Stomach (tissue), 19 donors: Measurements from ENCODE around the gene ARRB1. TPM values are rescaled to one million over a fixed set of nuclear protein-coding genes. Genes with fewer than 3 reads are reported as not detected.

Experiments used
- DNase-seq, 2 donors: peaks; one replicate each; pipeline versions ENCODE4 v3.0.0 to v3.0.0-alpha.2; 2013 to 2019
- H3K27ac ChIP-seq, 5 donors: fragments of 200-600 bp in 4 of 5; sonication (generic) in 4 of 5; one replicate each; pipeline ENCODE4 v1.5.1; 2013 to 2019; ENCODE audit warnings: mild to moderate bottlenecking in 1 of 5, moderate library complexity in 1 of 5
- H3K27me3 ChIP-seq, 3 donors: fragments of 200-600 bp; sonication (generic); one replicate each; pipeline ENCODE4 v1.5.1; 2017 to 2019; ENCODE audit warnings: mixed run types in 1 of 3
- H3K36me3 ChIP-seq, 4 donors: fragments of 200-600 bp; sonication (generic); 1 replicate in 3 of 4; 2 replicates in 1 of 4; pipeline ENCODE4 v1.5.1; 2016 to 2019
- H3K4me1 ChIP-seq, 4 donors: fragments of 200-600 bp; sonication (generic); one replicate each; pipeline ENCODE4 v1.5.1; 2016 to 2019
- H3K4me3 ChIP-seq, 4 donors: fragments of 200-600 bp; sonication (generic) in 3 of 4; one replicate each; pipeline ENCODE4 v1.5.1; 2016 to 2019; ENCODE audit warnings: mild to moderate bottlenecking in 1 of 4
- H3K9me3 ChIP-seq, 4 donors: fragments of 200-600 bp; sonication (generic); one replicate each; pipeline ENCODE4 v1.5.1; 2016 to 2019
- EP300 ChIP-seq: sonication (generic); formaldehyde crosslinking; IDR thresholded peaks from one replicate; pipeline ENCODE4 v1.6.1; 2017; ENCODE audit warnings: antibody characterized with exemption
- POLR2A ChIP-seq, 4 donors: fragments of 450-650 bp; IDR thresholded peaks; one replicate each; pipeline ENCODE4 v1.6.1; 2016; ENCODE audit warnings: antibody characterized with exemption in 4 of 4, control low read depth in 2 of 4, mild to moderate bottlenecking in 1 of 4, moderate library complexity in 1 of 4
- POLR2AphosphoS5 ChIP-seq, 3 donors: sonication (generic); formaldehyde crosslinking; IDR thresholded peaks; one replicate each; pipeline ENCODE4 v1.6.1; 2016; ENCODE audit warnings: antibody characterized with exemption in 3 of 3
- WGBS, 5 donors: extraction: QIAGEN DNeasy Blood & Tissue Kit in 3 of 5; methylation state at CpG; one replicate each; pipeline versions ENCODE4 v1.1.5 to v1.1.7; 2013 to 2018; 5-methylcytosine and 5-hydroxymethylcytosine counted together
- intact Hi-C: fragments of 100-400 bp; cut with DNase I; formaldehyde crosslinking; loops from one replicate; pipeline ENCODE4 v1.15.1; 2023; ENCODE audit warnings: low total_unique reads
- long read RNA-seq, 10 donors: transcript quantifications; one replicate each; lab custom pipeline, GENCODE V29; 2026
- polyA plus RNA-seq, 3 donors: library from polyadenylated mRNA; stranded (reverse); fragments of 200-250 nt; gene quantifications; one replicate each; pipeline ENCODE4 v1.2.3, GENCODE V29; 2013
- total RNA-seq, 5 donors: library from RNA; depleted of rRNA; stranded (reverse); fragments of >200 nt; gene quantifications; one replicate each; pipeline versions ENCODE4 v1.1.0 to v1.2.3, GENCODE V29; 2014 to 2016
- TF ChIP-seq, protein P1 (sequence below), 7 experiments: fragments of 450-650 bp in 4 of 7; fragments of 200-600 bp in 3 of 7; sonication (generic) in 3 of 7; IDR thresholded peaks; one replicate each; pipeline ENCODE4 v1.5.1; 2016 to 2019; ENCODE audit warnings: antibody characterized with exemption in 7 of 7, control low read depth in 2 of 7, mild to moderate bottlenecking in 1 of 7
- donor health status: healthy with polysubstance abuse.
- donor health status: Bipolar disorder and iron deficiency.
- donor health status: healthy.

The ARRB1 gene
- total RNA-seq, result 100 to 1,000 TPM in 1 of 5 donors, 10 to 100 TPM in 4; 44.3 to 151 (median 76.5) TPM
- 10 to 100 TPM; 18.0 to 41.2 (median 33.2) TPM for polyA plus RNA-seq
- long read RNA-seq, donor 1, partial matches to known transcripts, result 1,568 of 1,654 reads
- long read RNA-seq, donor 1, other reads (novel, unspliced or antisense), result 82 of 1,654 reads
- long read RNA-seq, donor 2, partial matches to known transcripts, result 0 of 1 reads
- long read RNA-seq, donor 2, other reads (novel, unspliced or antisense), result 0 of 1 reads
- long read RNA-seq, donor 3, partial matches to known transcripts, result 0 of 2 reads
- long read RNA-seq, donor 3, other reads (novel, unspliced or antisense), result 0 of 2 reads
- long read RNA-seq, donor 4, partial matches to known transcripts, result 0 of 1 reads
- long read RNA-seq, donor 4, other reads (novel, unspliced or antisense), result 0 of 1 reads
- long read RNA-seq, donor 5, partial matches to known transcripts, result 2,194 of 2,437 reads
- long read RNA-seq, donor 5, other reads (novel, unspliced or antisense), result 239 of 2,437 reads
- long read RNA-seq, donor 6, transcript ARRB1-202 (16 exons, 3,336 nt), result minor isoform, 5 of 23 reads
- long read RNA-seq, donor 6, transcript ARRB1-201 (15 exons, 1,895 nt), result major isoform, 10 of 23 reads
- long read RNA-seq, donor 6, partial matches to known transcripts, result 8 of 23 reads
- long read RNA-seq, donor 6, other reads (novel, unspliced or antisense), result 0 of 23 reads
- long read RNA-seq, donor 7, transcript ARRB1-201 (15 exons, 1,895 nt), result major isoform, 5 of 10 reads
- long read RNA-seq, donor 7, partial matches to known transcripts, result 5 of 10 reads
- long read RNA-seq, donor 7, other reads (novel, unspliced or antisense), result 0 of 10 reads
- long read RNA-seq, donor 8, transcript ARRB1-201 (15 exons, 1,895 nt), result major isoform, 6 of 3,422 reads
- long read RNA-seq, donor 8, partial matches to known transcripts, result 3,248 of 3,422 reads
- long read RNA-seq, donor 8, other reads (novel, unspliced or antisense), result 166 of 3,422 reads
- long read RNA-seq, donor 9, partial matches to known transcripts, result 0 of 1 reads
- long read RNA-seq, donor 9, other reads (novel, unspliced or antisense), result 0 of 1 reads
- long read RNA-seq, donor 10, partial matches to known transcripts, result 0 of 1 reads
- long read RNA-seq, donor 10, other reads (novel, unspliced or antisense), result 0 of 1 reads

DNA sequence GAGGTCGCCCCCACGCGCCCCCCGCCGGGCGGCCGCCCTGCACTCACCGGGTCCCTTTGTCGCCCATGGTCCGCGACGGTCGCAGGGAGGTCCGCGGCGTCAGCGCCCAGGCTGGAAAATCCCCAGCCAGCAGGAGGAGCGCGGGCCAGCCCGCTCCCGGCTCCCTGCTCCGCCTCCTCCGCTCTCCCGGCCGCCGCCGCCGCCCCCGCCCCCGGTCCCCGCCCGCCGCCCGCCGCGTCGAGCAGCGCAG, at the start of gene ARRB1:
ARRB1 (minus strand) TSS at position 121 of the 250 bp plus-strand sequence; CDS start at position 67, 54 bp downstream.
- no peaks in the 10 kb centered on the region for H3K36me3 ChIP-seq
- peak within 1 kb of the TSS; percentile 95 to 98 (median 97) for H3K27ac ChIP-seq
- peak within 1 kb of the TSS; percentile 66 to 92 (median 76) for H3K4me3 ChIP-seq
- DNase-seq, result peak in 1 of 2 donors; percentile 82
- intact Hi-C loops, result no loop called here
- H3K27me3 ChIP-seq, result no peaks in the 10 kb centered on the region
- TF ChIP-seq POLR2AphosphoS5 (IDR thresholded peaks at IDR 0.05), result no peak
- TF ChIP-seq POLR2A (IDR thresholded peaks at IDR 0.05), result no peak
- TF ChIP-seq, protein P1, sequence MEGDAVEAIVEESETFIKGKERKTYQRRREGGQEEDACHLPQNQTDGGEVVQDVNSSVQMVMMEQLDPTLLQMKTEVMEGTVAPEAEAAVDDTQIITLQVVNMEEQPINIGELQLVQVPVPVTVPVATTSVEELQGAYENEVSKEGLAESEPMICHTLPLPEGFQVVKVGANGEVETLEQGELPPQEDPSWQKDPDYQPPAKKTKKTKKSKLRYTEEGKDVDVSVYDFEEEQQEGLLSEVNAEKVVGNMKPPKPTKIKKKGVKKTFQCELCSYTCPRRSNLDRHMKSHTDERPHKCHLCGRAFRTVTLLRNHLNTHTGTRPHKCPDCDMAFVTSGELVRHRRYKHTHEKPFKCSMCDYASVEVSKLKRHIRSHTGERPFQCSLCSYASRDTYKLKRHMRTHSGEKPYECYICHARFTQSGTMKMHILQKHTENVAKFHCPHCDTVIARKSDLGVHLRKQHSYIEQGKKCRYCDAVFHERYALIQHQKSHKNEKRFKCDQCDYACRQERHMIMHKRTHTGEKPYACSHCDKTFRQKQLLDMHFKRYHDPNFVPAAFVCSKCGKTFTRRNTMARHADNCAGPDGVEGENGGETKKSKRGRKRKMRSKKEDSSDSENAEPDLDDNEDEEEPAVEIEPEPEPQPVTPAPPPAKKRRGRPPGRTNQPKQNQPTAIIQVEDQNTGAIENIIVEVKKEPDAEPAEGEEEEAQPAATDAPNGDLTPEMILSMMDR (IDR thresholded peaks at IDR 0.05), result no peak
- no peak for TF ChIP-seq EP300
- H3K9me3 ChIP-seq, result no peaks in the 10 kb centered on the region
- peaks cover 53 to 67% (median 62%) of the 10 kb centered on the region in 4 donors for H3K4me1 ChIP-seq
- WGBS, 5 donors, result 0 to 1% (median 1%) methylated on average over 1 to 38 of the region's 38 CpGs

DNA sequence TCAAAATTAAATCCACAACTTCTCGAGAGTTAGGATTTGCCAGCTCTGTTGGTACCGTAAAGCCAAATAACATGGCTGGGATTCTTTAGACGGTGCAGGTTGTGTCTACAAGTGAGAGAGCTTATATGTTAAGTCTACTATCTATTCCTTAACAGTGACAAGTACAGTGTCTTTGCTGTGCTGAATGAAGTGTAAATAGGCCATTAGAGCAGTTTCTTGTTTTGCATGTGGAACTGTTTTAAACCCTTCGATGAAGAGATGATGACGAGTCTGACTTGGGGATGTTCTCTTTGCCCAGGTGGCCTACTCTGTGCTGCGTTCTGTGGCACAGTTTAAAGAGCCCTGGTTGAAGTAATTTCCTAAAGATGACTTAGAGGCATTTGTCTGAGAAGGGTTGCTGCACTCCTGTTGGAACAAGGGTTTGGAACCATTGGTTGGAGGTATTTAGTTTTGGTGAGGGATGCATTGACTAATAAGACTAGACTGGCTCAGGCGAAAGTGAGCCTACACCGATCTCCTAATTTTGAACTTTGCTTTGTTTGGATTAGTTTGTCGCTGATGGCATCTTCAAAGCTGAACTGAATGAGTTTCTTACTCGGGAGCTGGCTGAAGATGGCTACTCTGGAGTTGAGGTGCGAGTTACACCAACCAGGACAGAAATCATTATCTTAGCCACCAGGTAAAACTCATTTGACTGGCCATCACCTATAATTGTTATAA, 48.8 kb upstream of the ARRB1 start:
- H3K27me3 ChIP-seq, result no peaks in the 10 kb centered on the region
- peaks cover 46 to 47% (median 47%) of the 10 kb centered on the region in 4 donors for H3K36me3 ChIP-seq
- peak overlapping the region; percentile 30 to 98 (median 95) for H3K27ac ChIP-seq
- WGBS, 5 donors, result 4 to 9% (median 4%) methylated on average over 11 of the region's 11 CpGs
- H3K4me1 ChIP-seq, result peaks cover 27 to 45% (median 37%) of the 10 kb centered on the region in 4 donors
- H3K4me3 ChIP-seq, result peak overlapping the region; percentile 61 to 93 (median 72)
- DNase-seq, result no peak
- H3K9me3 ChIP-seq, result no peaks in the 10 kb centered on the region
- TF ChIP-seq POLR2A (IDR thresholded peaks at IDR 0.05) (no peak), POLR2AphosphoS5 (IDR thresholded peaks at IDR 0.05) (no peak), EP300 (no peak)
- TF ChIP-seq, protein P1 (IDR thresholded peaks at IDR 0.05), result no peak
- intact Hi-C loops, result no loop called here

DNA sequence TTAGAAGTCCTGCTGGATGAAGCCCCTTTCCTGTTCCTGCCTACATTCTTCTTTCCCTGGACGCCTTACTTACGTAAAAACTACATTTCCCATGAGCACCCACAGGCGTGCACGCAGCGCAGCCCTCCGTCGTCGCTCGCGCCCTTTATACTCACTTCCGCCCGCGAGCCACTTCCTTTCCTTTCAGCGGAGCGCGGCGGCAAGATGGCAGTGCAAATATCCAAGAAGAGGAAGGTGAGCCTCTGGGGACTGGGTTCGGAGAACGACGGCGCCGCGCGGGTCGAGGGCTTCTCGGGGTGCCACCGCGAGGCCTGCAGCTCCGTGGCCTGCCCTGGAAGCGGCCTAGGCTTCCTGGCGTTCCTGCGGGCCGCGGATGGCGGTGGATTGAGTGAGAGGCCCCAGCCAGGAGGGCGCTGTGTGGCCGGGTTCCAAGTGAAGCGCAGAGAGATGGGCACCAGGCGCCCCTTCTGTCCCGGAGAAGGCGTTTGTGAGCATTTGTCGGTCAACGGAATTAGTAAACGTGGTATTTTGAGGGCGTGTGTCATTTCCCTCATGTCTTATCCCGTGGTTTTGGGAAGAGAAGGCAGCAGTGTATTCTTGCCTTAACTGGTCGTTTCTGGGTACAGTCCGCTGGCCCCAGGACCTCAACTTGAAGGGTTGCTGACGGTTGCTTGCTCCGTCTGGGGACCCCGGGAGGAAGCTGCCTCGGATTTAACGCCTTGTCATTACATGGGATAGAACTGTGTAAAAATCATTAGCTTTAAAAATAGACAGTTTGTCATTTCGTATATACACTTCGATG, 48.1 kb upstream of the ARRB1 start, which contains the start of gene RPS3:
RPS3 (plus strand) TSS at position 175 of the 802 bp plus-strand sequence; CDS start at position 205, 30 bp downstream.
- H3K9me3 ChIP-seq, result no peaks in the 10 kb centered on the region
- intact Hi-C loops, result no loop called here
- TF ChIP-seq EP300, result no peak
- peak; percentile 98 to 99 (median 98) for TF ChIP-seq POLR2AphosphoS5 (IDR thresholded peaks at IDR 0.05)
- TF ChIP-seq, protein P1 (IDR thresholded peaks at IDR 0.05), result peak in 1 of 7 experiments; percentile 25
- peak in 2 of 4 donors; percentile 42 to 59 for TF ChIP-seq POLR2A (IDR thresholded peaks at IDR 0.05)
- 0 to 1% (median 1%) methylated on average over 31 to 55 of the region's 55 CpGs for WGBS, 5 donors
- H3K36me3 ChIP-seq, result peaks cover 38 to 39% (median 39%) of the 10 kb centered on the region in 4 donors
- peak; percentile 94 to 98 for DNase-seq
- peak within 1 kb of the TSS; percentile 61 to 93 (median 72) for H3K4me3 ChIP-seq
- H3K4me1 ChIP-seq, result peaks cover 27 to 45% (median 33%) of the 10 kb centered on the region in 4 donors
- peak within 1 kb of the TSS; percentile 87 to 98 (median 95) for H3K27ac ChIP-seq
- H3K27me3 ChIP-seq, result no peaks in the 10 kb centered on the region
